GM18519 (cell line): Measurements from ENCODE around the gene FBXO31.
"Not testable (repeated sequence)": the region's sequence is repeated elsewhere in the genome, so short reads cannot be mapped to it uniquely, and the experiment has no call there.

Experiments used
- ATAC-seq: cut with Tn5 transposase; IDR thresholded peaks from one replicate; pipeline ENCODE4 v1.9.1; 2021; ENCODE audit warnings: mild to moderate bottlenecking, moderate library complexity; ENCODE audit not compliant: unreplicated experiment, low FRiP score

FBXO31 gene

DNA sequence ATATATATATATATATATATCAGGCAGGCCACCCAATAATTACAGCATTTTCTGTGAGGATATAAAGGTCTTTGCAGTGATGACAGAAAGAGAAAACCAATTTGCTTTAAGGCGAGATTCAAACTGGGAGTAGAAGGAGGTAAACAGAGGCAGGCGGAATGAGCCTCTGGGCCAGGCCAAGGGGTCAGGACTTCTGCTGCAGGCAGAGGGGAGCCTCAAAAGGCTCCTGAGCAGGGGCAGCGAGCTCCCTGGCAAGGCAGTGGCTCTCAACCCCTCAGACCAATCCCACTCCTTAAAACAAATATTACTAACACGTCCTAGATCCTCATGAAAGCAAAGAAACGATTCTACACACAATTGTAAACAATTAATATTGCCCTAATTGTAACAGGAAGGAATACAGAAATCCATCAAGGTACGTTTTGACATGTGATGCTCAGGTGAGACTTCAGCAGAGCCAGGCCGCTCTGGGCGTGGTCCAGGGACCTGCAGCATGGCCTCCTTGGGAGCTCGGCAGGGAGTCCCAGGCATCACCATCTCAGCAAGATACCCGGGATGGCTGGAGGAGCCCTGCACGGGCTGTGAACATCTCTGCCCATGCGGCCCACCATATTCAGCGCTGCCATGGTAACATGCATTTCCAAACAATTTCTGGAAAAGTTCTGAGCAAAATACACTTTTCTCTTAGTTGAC, 18.4 kb downstream of the FBXO31 start:
- no peak for ATAC-seq

GRCh38 chr16:87363771-87364455, 19.7 kb downstream of the FBXO31 start:
- ATAC-seq: no peak

DNA sequence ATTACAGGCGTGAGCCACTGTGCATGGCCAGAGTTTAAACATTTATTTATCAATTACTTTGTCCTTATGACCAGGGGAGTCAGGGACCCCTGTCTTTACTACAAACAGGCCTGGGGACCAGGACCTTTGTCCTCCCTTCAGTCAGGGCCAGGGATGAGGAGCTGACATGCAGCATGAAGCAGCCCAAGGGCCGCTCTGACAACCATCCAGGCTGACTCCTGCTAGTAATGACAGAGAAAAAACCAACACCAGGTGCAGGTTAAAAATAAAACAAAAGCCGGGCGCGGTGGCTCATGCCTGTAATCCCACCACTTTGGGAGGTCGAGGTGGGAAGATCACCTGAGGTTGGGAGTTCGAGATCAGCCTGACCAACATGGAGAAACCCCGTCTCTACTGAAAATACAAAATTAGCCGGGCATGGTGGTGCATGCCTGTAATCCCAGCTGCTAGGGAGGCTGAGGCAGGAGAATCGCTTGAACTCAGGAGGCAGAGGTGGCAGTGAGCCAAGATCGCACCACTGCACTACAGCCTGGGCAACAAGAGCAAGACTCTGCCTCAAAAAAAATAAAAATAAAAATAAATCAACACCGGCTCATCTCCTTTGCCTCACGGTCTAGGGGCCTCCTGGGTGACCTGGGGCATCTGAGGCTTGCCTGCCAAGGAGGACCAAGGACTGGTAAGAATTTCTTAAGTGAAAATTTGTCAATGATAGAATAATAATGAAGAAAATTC, 20.6 kb downstream of the FBXO31 start:
- ATAC-seq: not testable (repeated sequence)

DNA sequence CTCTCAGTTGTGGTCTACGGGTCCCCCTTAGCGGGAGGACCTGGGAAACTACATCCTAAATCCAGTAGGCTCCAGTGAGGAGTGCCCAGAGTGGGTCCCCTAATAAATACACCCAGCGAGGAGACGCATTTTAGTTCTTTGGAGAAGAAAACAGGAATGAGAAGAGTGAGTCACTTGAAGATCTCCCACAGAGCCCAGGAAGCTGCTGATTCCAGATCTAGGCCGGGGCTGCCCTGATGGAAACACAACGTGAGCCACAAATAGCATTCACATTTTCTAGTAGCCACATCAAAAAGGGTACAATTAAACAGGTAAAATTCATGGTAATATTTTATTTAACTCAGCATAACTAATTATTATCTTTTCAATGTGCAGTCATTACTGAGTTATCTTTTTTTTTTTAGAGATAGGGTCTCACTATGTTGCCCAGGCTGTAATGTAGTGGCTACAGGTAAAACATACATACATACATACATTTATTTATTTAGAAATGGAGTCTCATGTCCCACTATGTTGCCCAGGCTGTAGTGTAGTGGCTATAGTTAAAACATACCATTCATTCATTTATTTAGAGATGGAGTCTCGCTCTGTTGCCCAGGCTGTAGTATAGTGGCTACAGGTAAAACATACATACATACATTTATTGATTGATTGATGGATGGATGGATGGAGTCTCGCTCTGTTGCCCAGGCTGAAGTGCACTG, 21.5 kb downstream of the FBXO31 start:
- ATAC-seq: no peak

DNA sequence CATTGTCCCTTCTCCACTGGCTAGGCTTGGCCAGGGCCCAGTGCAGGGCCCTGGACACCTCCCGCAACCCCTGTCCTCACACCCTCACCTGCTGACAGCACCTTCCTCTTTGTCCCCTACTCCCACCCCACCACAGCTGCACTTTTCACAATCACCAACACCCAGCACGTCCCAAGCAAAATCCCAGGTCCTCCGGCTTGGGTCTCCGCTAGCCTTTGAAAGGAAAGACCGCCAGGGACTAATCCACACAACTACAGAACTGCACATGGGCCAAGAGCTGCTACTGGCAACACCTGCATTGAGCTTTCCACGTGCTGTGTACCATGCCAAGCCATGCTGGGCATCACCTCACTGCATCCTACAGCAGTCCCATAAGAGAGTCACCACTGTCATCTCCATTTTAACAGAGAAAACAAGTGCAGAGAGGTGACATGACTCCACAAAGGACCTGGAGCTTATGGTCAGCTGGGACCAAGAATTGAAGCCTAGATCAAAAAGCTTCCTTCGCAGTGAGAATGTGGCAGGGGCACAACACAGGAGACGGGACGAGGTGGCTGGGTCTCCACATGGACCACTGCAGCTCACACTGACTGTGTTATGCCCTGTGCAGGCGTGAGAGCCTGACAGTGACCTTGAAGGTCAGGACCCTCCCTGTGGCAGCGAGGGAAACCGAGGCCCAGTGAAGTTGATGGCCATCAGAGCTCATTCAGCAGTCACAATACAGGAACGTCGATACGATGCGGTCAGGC, 22.5 kb downstream of the FBXO31 start:
- ATAC-seq: no peak

GRCh38 chr16:87359121-87359520, 24.5 kb downstream of the FBXO31 start:
- ATAC-seq: no peak

DNA sequence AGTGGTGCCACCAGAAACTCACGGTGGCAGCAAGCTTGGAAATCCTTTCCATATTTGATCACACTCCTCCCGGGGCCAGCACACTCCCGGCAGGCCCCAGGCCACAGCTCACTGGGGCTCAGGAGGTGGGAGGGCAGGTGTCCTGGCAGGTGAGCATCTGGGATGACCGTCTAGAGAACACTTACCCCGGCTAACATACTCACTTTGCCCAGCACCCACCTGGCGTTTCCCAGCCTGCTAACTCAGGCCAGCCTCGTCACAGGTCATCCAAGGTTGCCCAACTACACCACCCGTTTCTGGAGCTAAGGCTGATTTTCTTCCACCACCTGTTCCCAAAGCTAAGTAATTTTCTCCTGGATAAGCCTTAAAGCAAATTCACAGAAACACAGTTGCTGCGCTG, 24.9 kb downstream of the FBXO31 start:
- no peak for ATAC-seq

DNA sequence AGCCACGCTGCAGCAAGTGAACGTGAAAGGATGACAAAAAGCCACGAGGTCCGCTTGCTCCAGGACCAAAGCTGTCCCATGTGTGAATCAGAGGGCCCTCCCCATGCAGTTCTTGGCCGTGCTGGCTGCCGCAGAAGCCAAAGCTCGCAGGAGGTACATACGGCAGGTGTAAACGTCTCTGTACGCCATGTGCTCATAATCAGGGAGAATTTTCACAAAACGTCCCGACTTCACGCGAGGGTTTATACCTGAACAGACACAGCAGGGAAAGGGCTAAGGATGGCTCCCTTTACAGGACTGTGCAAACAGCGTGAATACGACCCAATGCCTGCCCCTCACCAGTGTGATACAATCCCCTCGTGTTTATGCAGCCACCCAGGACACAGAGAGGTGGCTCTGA, 25.3 kb downstream of the FBXO31 start:
- ATAC-seq: no peak

DNA sequence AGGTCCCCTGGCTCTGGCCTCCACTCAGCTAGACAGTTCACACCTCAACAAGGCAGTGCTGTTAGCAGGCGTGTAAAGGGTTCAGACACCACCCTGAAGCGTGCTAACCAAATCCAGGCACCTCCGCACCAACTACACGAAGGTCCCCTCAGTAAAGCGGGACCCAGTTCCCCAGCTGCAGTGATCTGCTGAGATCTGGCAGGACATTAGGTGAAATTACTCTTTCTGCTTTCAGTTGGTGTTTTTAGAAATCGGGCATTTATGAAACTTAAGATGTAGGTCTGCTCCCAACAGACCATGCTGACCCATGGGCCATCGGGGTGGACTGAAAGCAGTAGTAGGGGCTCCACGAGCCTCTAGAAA, 27.1 kb downstream of the FBXO31 start:
- no peak for ATAC-seq

DNA sequence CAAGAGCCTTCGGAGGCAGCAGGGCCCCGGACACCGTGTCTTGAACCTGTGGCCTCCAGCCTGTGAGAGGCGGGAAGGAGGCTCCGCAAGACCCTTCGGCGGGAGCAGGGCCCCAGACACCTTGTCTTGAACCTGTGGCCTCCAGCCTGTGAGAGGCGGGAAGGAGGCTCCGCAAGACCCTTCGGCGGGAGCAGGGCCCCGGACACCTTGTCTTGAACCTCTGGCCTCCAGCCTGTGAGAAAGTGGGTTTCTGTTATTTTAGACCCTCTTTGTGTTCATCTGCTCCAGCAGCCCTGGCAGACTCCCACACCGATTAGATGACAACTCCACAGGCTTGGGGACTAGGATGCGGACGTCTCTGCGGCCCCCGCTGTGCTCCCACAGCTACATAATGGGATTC, 30.0 kb downstream of the FBXO31 start:
- no peak for ATAC-seq

GRCh38 chr16:87352818-87353217, 30.8 kb downstream of the FBXO31 start:
- no peak for ATAC-seq

DNA sequence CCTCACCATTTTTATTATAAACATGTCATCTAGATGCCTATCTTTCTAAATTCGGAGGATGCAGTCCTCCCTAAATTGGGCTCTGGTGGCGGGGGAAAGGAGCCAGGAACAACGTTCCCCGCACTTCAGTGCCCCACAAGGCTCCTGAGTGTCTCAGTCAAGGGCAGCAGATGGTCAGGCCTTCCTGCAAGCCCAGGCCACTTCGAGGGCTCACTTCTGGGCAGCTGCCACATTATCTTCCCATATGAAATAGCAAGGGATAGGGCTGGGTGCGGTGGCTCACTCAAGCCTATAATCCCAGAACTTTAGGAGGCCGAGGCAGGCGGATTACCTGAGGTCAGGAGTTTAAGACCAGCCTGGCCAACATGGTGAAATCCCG, 32.3 kb downstream of the FBXO31 start:
- no peak for ATAC-seq

DNA sequence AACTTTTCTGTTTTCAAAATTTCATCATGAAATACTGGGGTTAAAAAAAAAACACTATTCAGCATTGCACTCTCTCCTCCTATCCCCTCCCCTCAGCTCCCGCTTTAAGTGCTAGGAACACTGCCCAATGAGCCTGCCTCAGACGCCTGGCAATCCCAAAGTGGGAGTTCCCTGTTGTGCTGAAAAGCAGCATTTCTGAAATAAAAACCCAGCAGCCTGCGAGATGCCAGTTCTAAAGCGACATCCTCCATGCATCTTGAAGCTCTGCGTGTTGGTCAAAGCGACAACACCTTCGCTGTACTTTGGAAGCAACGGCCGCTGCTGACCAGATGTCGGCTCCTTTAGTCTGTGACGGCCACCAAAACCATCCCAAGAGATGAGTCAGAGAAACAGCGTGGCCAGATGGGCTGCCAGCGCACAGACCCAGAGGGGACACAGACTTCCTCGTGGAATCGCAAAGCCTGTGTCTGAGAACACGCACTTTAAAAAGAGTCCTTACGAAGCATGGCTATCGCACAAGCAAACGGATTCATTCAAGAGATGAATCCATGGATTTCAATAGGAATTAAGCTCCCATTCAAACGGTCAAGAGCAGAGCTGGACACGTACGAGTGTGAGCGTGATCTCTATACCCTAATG, 32.8 kb downstream of the FBXO31 start:
- no peak for ATAC-seq

GRCh38 chr16:87350031-87350430, 33.5 kb downstream of the FBXO31 start:
- ATAC-seq: no peak

DNA sequence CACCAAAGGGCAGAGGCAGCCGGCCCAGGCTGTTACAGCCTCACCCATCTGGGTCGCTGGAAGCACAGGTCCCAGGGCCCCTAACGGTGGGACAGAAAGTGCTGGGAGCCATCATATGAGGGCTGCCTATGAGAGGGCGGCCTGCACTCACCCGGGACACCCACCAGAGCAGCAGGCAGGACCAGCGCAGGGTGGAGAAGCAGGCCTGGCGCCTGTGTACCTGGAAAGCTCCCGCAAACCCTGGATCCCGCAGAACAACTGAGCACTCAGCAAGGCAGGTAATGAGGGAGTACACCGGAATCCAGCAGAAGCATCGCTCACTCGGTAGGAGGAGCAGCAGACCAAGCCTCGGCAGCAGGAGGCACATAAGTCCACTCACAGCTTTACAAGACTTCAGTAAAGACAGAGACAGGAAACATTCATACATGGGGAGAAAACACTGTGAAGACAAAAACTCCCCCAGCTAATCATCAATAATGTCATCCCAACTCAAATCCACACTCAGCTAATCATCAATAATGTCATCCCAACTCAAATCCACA, 34.9 kb downstream of the FBXO31 start:
- ATAC-seq: no peak

DNA sequence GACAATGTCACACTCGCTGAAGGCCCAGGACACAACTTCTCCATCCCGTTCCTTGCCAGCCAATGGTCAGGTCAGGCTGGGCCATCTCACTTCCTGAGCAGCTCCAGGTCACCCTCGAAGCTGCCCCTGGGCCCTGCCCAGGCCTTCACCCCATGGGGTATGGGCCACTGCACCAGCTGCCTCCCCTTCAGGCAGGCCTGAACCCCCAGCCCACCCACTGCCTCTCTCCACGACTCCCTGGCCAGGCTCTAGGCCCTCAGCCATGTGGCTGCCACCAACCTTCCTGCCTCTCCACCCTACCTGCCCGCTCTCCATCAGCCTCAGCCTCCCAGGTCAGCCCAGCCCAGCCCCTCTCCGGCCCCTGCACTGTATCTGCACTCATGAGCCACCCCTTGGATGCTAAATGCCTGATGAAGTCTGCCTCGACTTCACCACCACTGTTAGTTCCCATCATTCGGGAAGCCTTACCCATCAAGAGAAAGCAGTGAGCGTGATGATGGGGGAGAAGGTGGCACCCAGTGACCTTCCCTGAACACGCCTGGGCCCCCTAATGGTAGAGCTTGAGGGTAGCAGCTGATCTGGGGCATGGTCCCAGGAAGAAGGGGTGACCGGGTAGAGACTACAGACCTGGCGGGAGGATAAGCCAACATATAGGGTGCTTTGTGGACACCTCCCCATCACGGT, 35.5 kb downstream of the FBXO31 start:
- no peak for ATAC-seq

DNA sequence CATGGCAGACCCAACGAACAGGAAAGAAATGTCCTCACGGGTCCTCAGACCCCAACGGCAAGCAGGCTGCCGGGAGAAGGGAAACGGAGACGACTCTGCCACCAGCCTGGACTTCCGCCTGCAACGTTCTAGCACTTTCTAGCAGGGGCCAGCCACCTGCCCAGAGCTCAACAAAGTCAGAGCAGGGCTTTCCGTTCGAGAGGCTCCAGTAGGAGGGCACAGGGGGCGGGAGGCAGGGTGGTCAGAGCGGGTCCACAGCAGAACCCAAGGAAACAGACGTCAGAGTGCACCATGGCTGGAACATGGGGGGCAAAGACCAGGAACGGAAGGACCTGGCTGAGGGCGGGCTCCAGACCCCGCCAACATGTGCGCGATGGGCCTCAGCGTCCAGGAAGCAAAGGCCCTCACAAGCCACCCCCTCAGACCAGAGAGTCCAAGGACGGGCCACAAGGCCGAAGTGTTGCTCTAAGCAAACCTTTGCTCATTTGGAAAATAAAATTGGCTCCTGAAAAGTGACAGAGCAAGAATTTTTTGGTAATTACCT, 37.0 kb downstream of the FBXO31 start:
- ATAC-seq: no peak

GRCh38 chr16:87345726-87346424, 37.7 kb downstream of the FBXO31 start:
- no peak for ATAC-seq
